Tibial nerve (tissue), 4 donors: ENCODE measurements around the gene CA10.

Experiments
- CTCF ChIP-seq, 5 experiments: fragments of 200-600 bp in 3 of 5; fragments of 450-650 bp in 2 of 5; sonication (generic) in 3 of 5; IDR thresholded peaks; one replicate each; pipeline ENCODE4 v1.5.1; 2016 to 2019; ENCODE audit warnings: antibody characterized with exemption in 5 of 5, mild to moderate bottlenecking in 3 of 5, moderate library complexity in 2 of 5
- EP300 ChIP-seq, 2 donors: sonication (generic); formaldehyde crosslinking; IDR thresholded peaks; one replicate each; pipeline ENCODE4 v1.6.1; 2017; ENCODE audit warnings: antibody characterized with exemption in 2 of 2, mild to moderate bottlenecking in 1 of 2

- TF ChIP-seq EP300 (IDR thresholded peaks at IDR 0.05) (no peak), CTCF (IDR thresholded peaks at IDR 0.05) (no peak)
These were observed 395.5 kb downstream of the CA10 start for GRCh38 chr17:51763058-51763457.
